Lung (tissue), 12 donors: Measurements from ENCODE around the gene ABLIM2. TPM values are rescaled to one million over a fixed set of nuclear protein-coding genes. Genes with fewer than 3 reads are reported as not detected.

Source experiments
- ATAC-seq: fragments of 200-7000 bp; cut with Tn5 transposase; one replicate; pipeline ENCODE4 v1.9.1; 2020; ENCODE audit warnings: moderate number of reproducible peaks; ENCODE audit not compliant: insufficient read depth, low FRiP score
- DNase-seq, 3 donors: peaks; one replicate each; pipeline ENCODE4 v3.0.0-alpha.2; 2013 to 2017
- H3K27ac ChIP-seq, 2 donors: one replicate each; pipeline ENCODE4 v1.5.1; 2013; ENCODE audit warnings: mild to moderate bottlenecking in 2 of 2, moderate library complexity in 2 of 2, control low read depth in 1 of 2, inconsistent platforms in 1 of 2, low read depth in 1 of 2, low read length in 1 of 2
- H3K27me3 ChIP-seq, 3 donors: one replicate each; pipeline ENCODE4 v1.5.1; 2013; ENCODE audit warnings: low read length in 2 of 3; ENCODE audit not compliant: control insufficient read depth in 3 of 3, insufficient read depth in 3 of 3
- H3K36me3 ChIP-seq, 4 donors: one replicate each; pipeline ENCODE4 v1.5.1; 2013; ENCODE audit warnings: low read length in 4 of 4, mild to moderate bottlenecking in 1 of 4, moderate library complexity in 1 of 4; ENCODE audit not compliant: control insufficient read depth in 4 of 4, insufficient read depth in 4 of 4
- H3K4me1 ChIP-seq, 5 donors: one replicate each; pipeline ENCODE4 v1.5.1; 2013; ENCODE audit warnings: low read length in 5 of 5, mild to moderate bottlenecking in 2 of 5, moderate library complexity in 1 of 5; ENCODE audit not compliant: control insufficient read depth in 5 of 5, insufficient read depth in 5 of 5
- H3K4me3 ChIP-seq: one replicate; pipeline ENCODE4 v1.5.1; 2013; ENCODE audit warnings: mild to moderate bottlenecking, control low read depth, moderate library complexity
- H3K9ac ChIP-seq, 2 donors: one replicate each; pipeline ENCODE4 v1.5.1; 2013; ENCODE audit warnings: low read length in 2 of 2, control low read depth in 1 of 2; ENCODE audit not compliant: insufficient read depth in 1 of 2
- H3K9me3 ChIP-seq, 4 donors: one replicate each; pipeline ENCODE4 v1.5.1; 2013; ENCODE audit warnings: low read length in 3 of 4, mild to moderate bottlenecking in 1 of 4, moderate library complexity in 1 of 4; ENCODE audit not compliant: control insufficient read depth in 4 of 4, insufficient read depth in 3 of 4
- CTCF ChIP-seq: IDR thresholded peaks from 2 replicates; pipeline ENCODE4 v1.5.1; 2012; ENCODE audit warnings: mild to moderate bottlenecking; ENCODE audit errors: control extremely low read depth, extremely low read depth
- WGBS, 2 donors: extraction: QIAGEN DNeasy Blood & Tissue Kit; methylation state at CpG; one replicate each; pipeline ENCODE4 v1.1.7; 2013; 5-methylcytosine and 5-hydroxymethylcytosine counted together
- polyA plus RNA-seq, 2 donors: library from polyadenylated mRNA; stranded (reverse); fragments of 200-250 nt; gene quantifications; one replicate each; pipeline ENCODE4 v1.2.1, GENCODE V29; 2013
- total RNA-seq, 2 donors: library from RNA; depleted of rRNA in 1 of 2; stranded (reverse); fragments of >200 nt in 1 of 2; gene quantifications; one replicate each; pipeline ENCODE4 v1.2.1, GENCODE V29; 2014 to 2021
- donor health status: control.
- donor health status: control.
- donor health status: Bipolar disorder and iron deficiency.
- donor health status: healthy.
- donor health status: DM: yes; HTN: yes; CAD: no.

Gene ABLIM2
- total and polyA plus RNA-seq, 4 donors, result 1.7 to 10.9 (median 5.2) TPM

GRCh38 chr4:8021796-8022195 lies 136.8 kb downstream of the ABLIM2 start:
- 72 to 79% methylated on average over 13 of the region's 13 CpGs for WGBS, 2 donors
- Histone ChIP-seq H3K27ac (no peak overlapping the region), H3K9ac (no peak overlapping the region), H3K4me3 (no peak overlapping the region), H3K36me3 (no peaks in the 10 kb centered on the region), H3K4me1 (peaks cover 0 to 1% (median 0%) of the 10 kb centered on the region in 5 donors), H3K9me3 (no peaks in the 10 kb centered on the region), H3K27me3 (no peaks in the 10 kb centered on the region)
- DNase-seq, result no peak
- no peak for TF ChIP-seq CTCF
- ATAC-seq, result no peak

- Histone ChIP-seq H3K4me1 (peaks cover 0 to 7% (median 0%) of the 10 kb centered on the region in 5 donors), H3K9ac (no peak overlapping the region), H3K36me3 (no peaks in the 10 kb centered on the region), H3K27ac (peak overlapping the region in 1 of 2 donors; percentile 17), H3K27me3 (no peaks in the 10 kb centered on the region), H3K9me3 (no peaks in the 10 kb centered on the region), H3K4me3 (no peak overlapping the region)
- no peak for ATAC-seq
- DNase-seq, result peak in 1 of 3 donors; percentile 61
- TF ChIP-seq CTCF, result no peak
- 65 to 74% methylated on average over 24 of the region's 24 CpGs for WGBS, 2 donors
These were observed 138.9 kb downstream of the ABLIM2 start for GRCh38 chr4:8019396-8020365.

- peaks cover 0 to 7% (median 0%) of the 10 kb centered on the region in 5 donors for H3K4me1 ChIP-seq
- H3K4me3 ChIP-seq, result no peak overlapping the region
- TF ChIP-seq CTCF, result no peak
- H3K9me3 ChIP-seq, result no peaks in the 10 kb centered on the region
- DNase-seq (no peak), ATAC-seq (no peak)
- no peaks in the 10 kb centered on the region for H3K36me3 ChIP-seq
- no peaks in the 10 kb centered on the region for H3K27me3 ChIP-seq
- 60 to 69% methylated on average over 12 of the region's 12 CpGs for WGBS, 2 donors
- no peak overlapping the region for H3K9ac ChIP-seq
- no peak overlapping the region for H3K27ac ChIP-seq
These were observed 142.1 kb downstream of the ABLIM2 start for GRCh38 chr4:8016527-8016926.
